Left lung (tissue), 10 donors: ENCODE results near the gene MANF. TPM values are rescaled to one million over a fixed set of nuclear protein-coding genes. Genes with fewer than 3 reads are reported as not detected.

Source experiments
- ATAC-seq: fragments of 200-7000 bp; cut with Tn5 transposase; one replicate; pipeline ENCODE4 v1.9.1; 2020; ENCODE audit warnings: moderate library complexity
- DNase-seq, 4 donors: peaks; one replicate each; pipeline ENCODE4 v3.0.0-alpha.2; 2013 to 2020
- H3K27ac ChIP-seq, 2 donors: fragments of 200-600 bp; sonication (generic) in 1 of 2; one replicate each; pipeline versions ENCODE4 v1.5.0 to v1.8.0; 2020 to 2021
- H3K27me3 ChIP-seq, 2 donors: fragments of 200-600 bp; sonication (generic) in 1 of 2; one replicate each; pipeline versions ENCODE4 v1.5.0 to v1.8.0; 2020 to 2021
- H3K36me3 ChIP-seq, 2 donors: fragments of 200-600 bp; sonication (generic) in 1 of 2; one replicate each; pipeline versions ENCODE4 v1.5.0 to v1.8.0; 2020 to 2021
- H3K4me1 ChIP-seq, 2 donors: fragments of 200-600 bp; one replicate each; pipeline ENCODE4 v1.8.0; 2021
- H3K4me3 ChIP-seq, 2 donors: fragments of 200-600 bp; sonication (generic) in 1 of 2; one replicate each; pipeline versions ENCODE4 v1.5.0 to v1.8.0; 2020 to 2021; ENCODE audit warnings: mild to moderate bottlenecking in 1 of 2
- H3K9me3 ChIP-seq, 2 donors: fragments of 200-600 bp; sonication (generic) in 1 of 2; one replicate each; pipeline versions ENCODE4 v1.5.0 to v1.8.0; 2020 to 2021
- intact Hi-C, 2 donors: fragments of 100-400 bp; cut with DNase I; formaldehyde crosslinking; loops; one replicate each; pipeline versions ENCODE4 v1.11.2 to v1.14.2; 2022
- polyA plus RNA-seq, 6 donors: library from polyadenylated mRNA; unstranded; fragments of 120-200 nt; gene quantifications; one replicate each; pipeline ENCODE4 v1.2.1, GENCODE V29; 2013; ENCODE audit not compliant: insufficient read length in 6 of 6
- total RNA-seq, 2 donors: library from RNA; stranded (reverse); fragmentation: NEBNext Ultra II Directional; extraction: Animal tissue kit (Norgen Biotek cat#: 25700); gene quantifications; one replicate each; pipeline ENCODE4 v1.2.1, GENCODE V29; 2021
- TF ChIP-seq, protein P1 (sequence below), 2 donors: fragments of 200-600 bp; sonication (generic) in 1 of 2; IDR thresholded peaks; one replicate each; pipeline versions ENCODE4 v1.5.0 to v1.8.0; 2021; ENCODE audit warnings: antibody characterized with exemption in 2 of 2
- donor health status: DM: no; HTN: yes; CAD: no.
- donor health status: DM: no; HTN: no; CAD: no.

The MANF gene
- total and polyA plus RNA-seq, 8 donors = 87.7 to 187 (median 99.3) TPM

DNA sequence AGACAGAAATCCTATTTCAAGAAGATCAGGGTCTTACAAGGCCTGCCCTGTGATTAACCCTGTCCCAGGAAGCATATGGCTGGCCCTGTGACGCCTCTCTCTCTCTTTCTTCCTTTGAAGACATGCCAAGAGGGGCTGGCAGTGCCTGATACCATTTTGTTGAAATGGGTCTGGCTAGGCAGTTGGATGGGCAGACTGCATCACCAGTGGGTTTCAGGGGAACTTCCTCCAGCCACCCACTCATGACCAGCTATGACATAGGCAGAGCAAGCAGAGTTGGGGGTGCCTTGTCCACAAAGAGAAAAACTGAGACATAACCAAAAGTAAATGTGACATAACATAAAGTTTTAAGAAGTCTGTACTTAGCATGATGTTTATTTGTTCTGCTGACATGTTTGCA, 31.4 kb upstream of the MANF start:
- Histone ChIP-seq H3K27me3 (no peaks in the 10 kb centered on the region), H3K4me3 (no peak overlapping the region), H3K27ac (no peak overlapping the region), H3K36me3 (no peaks in the 10 kb centered on the region), H3K9me3 (no peaks in the 10 kb centered on the region), H3K4me1 (no peaks in the 10 kb centered on the region)
- ATAC-seq (no peak), DNase-seq (no peak)
- intact Hi-C loops = no loop called here
- TF ChIP-seq, protein P1, sequence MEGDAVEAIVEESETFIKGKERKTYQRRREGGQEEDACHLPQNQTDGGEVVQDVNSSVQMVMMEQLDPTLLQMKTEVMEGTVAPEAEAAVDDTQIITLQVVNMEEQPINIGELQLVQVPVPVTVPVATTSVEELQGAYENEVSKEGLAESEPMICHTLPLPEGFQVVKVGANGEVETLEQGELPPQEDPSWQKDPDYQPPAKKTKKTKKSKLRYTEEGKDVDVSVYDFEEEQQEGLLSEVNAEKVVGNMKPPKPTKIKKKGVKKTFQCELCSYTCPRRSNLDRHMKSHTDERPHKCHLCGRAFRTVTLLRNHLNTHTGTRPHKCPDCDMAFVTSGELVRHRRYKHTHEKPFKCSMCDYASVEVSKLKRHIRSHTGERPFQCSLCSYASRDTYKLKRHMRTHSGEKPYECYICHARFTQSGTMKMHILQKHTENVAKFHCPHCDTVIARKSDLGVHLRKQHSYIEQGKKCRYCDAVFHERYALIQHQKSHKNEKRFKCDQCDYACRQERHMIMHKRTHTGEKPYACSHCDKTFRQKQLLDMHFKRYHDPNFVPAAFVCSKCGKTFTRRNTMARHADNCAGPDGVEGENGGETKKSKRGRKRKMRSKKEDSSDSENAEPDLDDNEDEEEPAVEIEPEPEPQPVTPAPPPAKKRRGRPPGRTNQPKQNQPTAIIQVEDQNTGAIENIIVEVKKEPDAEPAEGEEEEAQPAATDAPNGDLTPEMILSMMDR (IDR thresholded peaks at IDR 0.05) = no peak

DNA sequence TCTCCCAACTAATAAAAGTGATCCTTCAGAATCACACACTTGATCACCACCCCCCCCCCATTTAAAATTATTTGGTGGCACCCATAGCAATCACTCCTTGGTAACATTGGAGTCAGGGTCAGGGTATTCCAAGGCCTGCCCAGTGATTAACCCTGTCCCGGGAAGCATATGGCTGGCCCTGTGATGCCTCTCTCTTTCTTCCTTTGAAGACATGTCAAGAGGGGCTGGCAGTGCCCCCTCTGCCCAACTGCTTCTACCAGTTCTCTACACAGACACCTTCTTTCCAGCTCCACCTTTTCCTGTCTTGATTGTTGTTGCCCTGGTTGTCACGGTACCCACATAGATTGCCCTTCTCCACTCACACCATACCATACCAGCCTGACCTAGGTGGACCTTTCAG, 30.9 kb upstream of the MANF start:
- intact Hi-C loops = no loop called here
- TF ChIP-seq, protein P1 (IDR thresholded peaks at IDR 0.05) = no peak
- no peak overlapping the region for H3K4me3 ChIP-seq

DNA sequence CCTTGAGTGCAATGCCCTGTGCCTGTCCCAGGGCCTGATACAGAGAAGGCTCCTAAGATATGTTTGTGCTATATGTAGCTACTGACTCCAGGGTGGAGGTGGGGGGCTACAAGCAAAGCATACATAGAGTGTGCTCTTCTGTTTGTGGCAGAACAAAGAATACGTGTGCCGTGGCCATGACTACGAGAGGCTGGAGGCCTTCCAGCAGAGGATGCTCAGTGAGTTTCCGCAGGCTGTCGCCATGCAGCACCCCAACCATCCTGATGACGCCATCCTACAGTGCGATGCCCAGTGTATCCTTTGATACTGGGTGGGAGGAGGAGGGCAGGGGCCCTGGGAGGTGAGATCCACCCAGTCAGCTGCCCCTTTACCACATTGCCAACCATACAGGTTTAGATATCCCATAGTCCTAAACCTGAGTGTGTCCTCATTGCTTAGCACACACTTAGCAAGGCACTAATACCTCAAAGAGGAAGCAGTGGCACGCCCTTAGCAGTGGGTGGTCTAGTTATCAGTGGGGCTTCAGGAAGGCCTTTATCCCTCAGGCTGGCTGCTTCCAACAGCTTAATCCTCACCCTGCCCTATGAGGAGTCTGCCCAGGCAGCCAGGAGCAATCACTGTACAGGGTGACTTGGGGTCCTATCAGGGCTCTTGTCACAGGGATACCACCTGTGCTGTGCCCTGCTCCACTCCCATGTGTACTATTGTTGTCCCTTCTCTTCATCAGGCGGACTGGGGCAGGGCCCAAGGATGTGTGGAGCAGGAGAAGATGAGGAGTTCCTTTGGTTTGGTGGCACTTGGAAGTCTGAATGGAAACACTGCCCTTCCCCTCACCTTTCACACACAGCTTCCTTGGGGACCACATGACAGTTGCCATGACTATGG, 30.1 kb upstream of the MANF start:
- H3K9me3 ChIP-seq = no peaks in the 10 kb centered on the region
- DNase-seq (no peak), ATAC-seq (no peak)
- no peak overlapping the region for H3K4me3 ChIP-seq
- TF ChIP-seq, protein P1 (IDR thresholded peaks at IDR 0.05) = no peak
- H3K36me3 ChIP-seq = no peaks in the 10 kb centered on the region
- no peaks in the 10 kb centered on the region for H3K4me1 ChIP-seq
- no peaks in the 10 kb centered on the region for H3K27me3 ChIP-seq
- no peak overlapping the region for H3K27ac ChIP-seq
- intact Hi-C loops = no loop called here

More for the DNA sequence above, 30.9 kb upstream of the MANF start:
- ATAC-seq = no peak
- H3K9me3 ChIP-seq = no peaks in the 10 kb centered on the region
- DNase-seq = no peak
- H3K36me3 ChIP-seq = no peaks in the 10 kb centered on the region
- H3K27me3 ChIP-seq = no peaks in the 10 kb centered on the region
- H3K27ac ChIP-seq = no peak overlapping the region
- H3K4me1 ChIP-seq = no peaks in the 10 kb centered on the region

DNA sequence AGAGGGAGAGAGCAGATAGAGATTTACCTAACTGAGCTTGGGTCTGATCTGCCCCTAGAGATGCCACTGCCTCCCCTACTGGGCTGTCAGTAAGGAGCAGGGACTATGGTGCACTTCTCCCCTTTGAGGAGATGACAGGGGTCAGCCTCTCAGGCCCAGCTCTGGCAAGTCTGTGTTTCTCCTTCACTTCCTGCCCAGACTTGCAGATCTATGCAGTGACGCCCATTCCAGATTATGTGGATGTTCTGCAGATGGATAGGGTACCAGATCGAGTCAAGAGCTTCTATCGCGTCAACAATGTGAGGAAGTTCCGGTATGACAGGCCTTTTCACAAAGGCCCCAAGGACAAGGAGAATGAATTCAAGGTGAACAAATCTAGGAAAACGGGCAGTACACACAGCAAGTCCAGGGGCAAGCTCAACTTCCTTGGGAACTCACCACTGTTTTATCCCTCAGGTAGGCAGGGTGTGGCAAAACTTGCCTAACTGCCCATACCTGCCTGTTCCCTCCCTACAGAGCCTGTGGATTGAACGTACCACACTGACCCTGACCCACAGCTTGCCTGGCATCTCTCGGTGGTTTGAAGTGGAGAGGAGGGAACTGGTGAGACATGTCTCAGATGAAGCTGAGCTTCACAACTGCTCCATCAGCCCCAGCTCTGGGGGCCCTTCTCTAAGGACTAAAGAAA, 29.1 kb upstream of the MANF start:
- Histone ChIP-seq H3K4me3 (no peak overlapping the region), H3K27me3 (no peaks in the 10 kb centered on the region), H3K4me1 (no peaks in the 10 kb centered on the region), H3K36me3 (no peaks in the 10 kb centered on the region), H3K9me3 (no peaks in the 10 kb centered on the region), H3K27ac (no peak overlapping the region)
- intact Hi-C loops = no loop called here
- ATAC-seq = no peak
- TF ChIP-seq, protein P1 (IDR thresholded peaks at IDR 0.05) = no peak
- no peak for DNase-seq

DNA sequence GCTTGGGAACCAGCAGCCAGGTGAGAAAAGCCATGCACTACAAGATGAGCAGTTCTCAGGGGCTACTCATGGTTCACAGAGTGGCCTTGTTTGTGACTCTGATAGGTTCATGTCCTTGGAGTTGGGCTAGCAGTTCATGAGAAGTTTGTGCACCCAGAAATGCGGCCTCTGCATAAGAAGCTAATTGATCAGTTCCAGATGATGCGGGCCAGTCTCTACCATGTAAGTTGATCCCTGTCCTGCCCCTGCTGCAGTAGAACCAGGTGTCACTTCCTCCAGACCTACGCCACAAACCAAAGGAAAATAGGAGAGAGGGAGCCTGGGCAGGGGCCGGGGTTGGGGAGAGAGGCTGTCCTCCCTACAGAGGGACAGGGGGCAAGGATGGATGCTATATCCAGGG, 27.2 kb upstream of the MANF start:
- TF ChIP-seq, protein P1 (IDR thresholded peaks at IDR 0.05) = no peak
- no peaks in the 10 kb centered on the region for H3K4me1 ChIP-seq

More for the DNA sequence above, 27.2 kb upstream of the MANF start:
- H3K9me3 ChIP-seq = no peaks in the 10 kb centered on the region
- DNase-seq (no peak), ATAC-seq (no peak)
- H3K4me3 ChIP-seq = no peak overlapping the region
- intact Hi-C loops = no loop called here
- H3K27ac ChIP-seq = no peak overlapping the region
- no peaks in the 10 kb centered on the region for H3K36me3 ChIP-seq
- no peaks in the 10 kb centered on the region for H3K27me3 ChIP-seq
